ENCODE data around the gene CHST7. TPM values are rescaled to one million over a fixed set of nuclear protein-coding genes. Genes with fewer than 3 reads are reported as not detected.
A peak's percentile ranks its signal among the peaks of the same experiment; 100 is the strongest.

The CHST7 gene
- total RNA-seq, 1 donor from 2014 or later: 8.4 TPM

DNA sequence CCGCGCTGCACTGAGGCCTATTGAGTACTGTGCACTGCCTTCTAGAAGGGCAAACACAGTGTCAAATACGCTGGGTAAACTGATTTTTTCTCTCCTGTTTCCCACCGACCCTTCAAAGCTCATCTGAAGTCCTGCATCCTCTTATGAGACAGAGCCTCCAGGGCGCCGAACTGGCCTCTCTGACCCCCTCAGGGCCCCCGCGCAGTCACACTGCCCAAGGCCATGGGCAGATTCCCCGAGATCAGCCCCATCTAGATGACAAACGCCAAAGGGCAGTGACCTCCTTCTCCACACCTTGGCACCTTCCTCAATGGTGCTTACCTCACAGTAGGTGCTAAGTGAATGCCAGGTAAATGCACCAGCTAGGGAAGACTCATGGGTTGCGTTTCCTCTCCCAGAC, 34.4 kb downstream of the CHST7 start:
- no peak for DNase-seq (ENCODE audit: low spot score)

DNA sequence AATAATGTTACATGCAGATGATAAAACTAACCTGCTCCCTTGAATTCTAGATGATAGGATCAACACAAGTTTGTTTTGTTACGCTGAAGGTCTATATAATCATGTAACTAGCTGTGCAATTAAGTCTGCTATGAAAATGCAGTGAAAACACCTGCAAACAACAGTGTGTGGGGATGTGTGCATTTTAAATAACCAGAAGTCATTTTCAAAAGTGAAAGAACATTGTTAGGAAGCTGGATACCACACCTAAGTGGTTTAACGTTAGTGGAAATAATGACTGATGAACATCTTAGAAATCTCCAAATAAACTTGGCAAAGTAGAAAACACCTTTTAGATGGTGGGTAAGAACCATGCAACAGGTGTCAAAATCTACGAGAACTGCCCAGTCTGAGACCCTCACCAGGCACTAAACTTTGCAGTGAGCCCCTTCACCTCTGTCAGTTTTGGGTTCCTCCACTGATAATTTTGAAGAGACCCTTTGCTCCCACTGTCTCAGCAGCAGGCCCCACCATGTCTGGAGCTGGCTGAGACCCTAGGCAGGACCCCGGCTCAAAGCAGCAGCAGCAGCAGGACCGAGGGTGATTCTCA, 36.6 kb downstream of the CHST7 start:
- DNase-seq (ENCODE audit: low spot score): no peak

DNA sequence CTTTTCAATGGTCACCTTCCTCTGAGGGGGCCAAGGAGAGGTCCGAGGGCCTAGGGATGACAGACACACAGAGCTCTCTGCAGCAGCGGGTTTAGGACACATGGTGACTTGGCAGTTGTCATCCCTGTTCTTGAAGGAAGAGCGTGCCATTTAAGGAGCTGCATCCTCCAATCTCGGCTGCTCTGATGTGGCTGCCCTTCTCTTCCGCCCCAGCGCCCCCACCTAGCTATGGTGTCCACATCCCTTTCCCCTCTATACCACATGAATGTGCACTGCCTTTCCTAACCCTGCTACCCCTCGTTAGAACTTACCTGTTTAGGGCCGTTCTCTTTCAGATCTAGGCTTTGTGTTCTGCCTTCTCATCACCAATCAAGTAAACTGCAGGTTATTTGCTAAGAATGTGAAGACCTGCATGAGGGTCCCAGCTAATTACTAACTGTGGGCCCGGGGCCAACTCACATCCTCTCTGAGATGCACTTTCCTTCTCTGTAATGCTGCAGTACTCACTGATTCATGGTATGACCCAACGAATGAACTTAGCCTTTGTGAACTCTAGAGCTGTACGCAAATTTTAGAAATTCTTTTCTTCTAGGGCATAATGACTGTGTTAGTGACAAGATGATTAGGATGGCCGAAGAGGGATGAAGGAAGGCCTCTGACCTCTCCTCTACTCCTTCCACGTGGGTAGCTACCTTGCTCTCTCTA, 38.2 kb downstream of the CHST7 start:
- DNase-seq (ENCODE audit: low spot score): no peak

DNA sequence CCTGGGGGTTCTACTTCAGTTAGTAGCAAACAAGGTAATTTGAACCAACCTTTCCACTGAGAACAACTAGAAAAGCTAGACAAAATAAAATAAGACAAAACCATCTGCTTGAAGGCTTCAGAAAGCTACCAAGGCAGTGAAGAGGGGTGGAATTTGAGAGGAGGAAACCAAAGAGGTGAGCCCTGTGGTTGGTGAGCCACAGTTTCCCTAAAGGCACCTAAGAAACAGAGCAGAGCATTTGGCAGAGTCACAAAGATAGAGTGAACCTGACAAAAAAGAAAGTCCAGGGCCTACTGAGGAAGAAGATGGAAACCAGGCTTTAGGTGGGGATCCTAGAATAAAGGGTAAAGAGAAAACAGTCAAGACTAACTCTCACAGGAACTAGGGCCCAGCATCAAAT, 44.3 kb downstream of the CHST7 start:
- no peak for DNase-seq (ENCODE audit: low spot score)

DNA sequence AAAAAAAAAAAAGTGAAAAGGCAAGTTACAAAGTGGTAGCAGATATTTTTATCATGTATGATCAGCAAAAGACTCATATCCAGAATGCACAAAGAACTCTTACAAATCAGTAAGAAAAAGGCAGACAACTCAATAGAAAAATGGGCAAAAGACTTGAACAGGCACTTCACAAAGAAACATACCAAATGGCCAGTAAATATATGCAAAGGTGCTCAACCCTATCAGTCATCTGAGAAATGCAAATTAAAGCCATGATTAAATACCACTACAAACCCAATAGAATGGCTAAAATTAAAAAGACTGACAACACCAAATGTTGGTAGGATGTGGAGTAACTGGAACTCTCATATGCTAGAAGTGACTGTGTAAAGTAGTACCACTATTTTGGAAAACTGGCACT, 45.4 kb downstream of the CHST7 start:
- no peak for DNase-seq (ENCODE audit: low spot score)

DNA sequence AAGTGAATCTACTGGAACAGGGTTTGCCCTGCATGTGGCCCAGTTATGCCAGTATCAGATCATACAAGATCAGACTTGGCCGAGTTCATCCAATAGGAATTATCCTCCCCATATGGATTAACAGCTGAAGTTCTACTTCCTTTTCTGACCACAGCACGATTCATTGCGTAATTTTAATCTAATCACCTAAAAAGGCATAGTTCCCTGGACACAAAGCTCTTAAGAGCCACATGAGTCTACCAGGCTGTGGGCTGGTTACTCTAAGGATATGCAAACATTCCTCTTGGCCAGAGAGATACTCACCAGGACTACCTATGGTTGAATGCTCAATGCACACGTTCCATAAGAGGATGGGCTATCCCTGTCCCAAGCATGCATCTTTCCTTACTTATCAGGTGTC, 46.9 kb downstream of the CHST7 start:
- DNase-seq (ENCODE audit: low spot score): no peak

DNA sequence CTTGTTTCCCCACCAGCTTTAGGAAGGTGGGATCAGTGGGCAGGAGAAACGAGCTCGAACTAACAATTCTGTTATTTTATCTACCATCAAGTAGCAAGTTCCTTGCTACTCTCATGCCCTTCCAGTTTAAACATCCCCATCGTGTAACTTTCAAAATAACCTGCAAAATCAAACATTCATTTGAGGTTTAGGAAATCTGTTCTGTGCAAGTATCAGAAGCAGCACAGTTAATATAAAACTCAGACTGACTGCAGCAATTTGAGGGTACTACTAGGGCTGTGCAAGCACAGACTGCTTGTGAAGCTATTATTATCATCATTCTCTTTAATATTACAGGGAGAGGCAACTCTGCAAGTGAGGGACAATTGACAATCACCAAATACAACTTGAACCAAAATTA, 48.0 kb downstream of the CHST7 start:
- DNase-seq (ENCODE audit: low spot score): no peak

DNA sequence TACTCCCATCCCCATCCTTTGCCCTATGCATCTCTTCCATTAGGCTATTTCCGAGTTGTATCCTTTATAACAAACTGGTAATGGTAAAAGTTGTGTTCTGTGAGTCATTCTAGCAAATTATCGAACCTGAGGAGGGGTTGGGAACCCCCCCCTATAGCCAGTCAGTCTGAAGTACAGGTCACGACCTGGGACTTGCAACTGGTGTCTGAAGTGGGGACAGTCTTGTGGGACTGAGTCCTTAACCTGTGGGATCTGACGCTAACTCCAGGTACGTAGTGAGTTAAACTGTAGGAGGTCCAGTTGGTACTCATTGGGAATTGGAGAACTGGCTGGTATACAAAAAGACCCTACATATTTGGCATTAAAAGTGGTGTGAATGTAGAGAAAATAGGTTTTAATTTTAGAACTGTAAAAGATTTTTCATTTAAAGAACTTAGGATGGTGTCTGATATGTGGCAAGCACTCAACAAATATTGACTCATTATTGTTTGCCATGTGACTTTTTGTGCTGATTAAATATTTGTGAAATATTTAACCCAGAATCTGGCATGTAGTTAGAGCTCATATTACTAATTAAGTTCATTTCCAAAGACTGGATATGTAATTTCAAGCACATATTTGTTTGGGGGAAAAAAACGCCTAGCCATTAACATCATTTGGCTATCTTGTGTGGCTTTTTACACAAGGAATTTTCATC, 50.7 kb downstream of the CHST7 start:
- no peak for DNase-seq (ENCODE audit: low spot score)

DNA sequence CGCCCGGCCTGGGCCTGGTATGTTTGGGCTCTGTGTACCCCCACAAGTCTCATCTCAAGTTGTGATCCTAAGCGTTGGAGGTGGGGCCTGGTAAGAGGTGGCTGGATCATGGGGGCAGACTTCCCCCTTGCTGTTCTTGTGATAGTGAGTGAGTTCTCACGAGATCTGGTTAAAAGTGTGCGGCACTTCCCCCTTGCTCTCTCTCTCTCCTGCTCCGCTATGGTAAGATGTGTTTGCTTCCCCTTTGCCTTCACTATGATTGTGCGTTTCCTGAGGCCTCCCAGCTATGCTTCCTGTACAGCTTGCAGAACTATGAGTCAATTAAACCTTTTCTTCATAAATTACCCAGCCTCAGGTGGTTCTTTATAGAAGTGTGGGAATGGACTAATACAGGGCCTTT, 53.0 kb downstream of the CHST7 start:
- DNase-seq (ENCODE audit: low spot score): no peak

DNA sequence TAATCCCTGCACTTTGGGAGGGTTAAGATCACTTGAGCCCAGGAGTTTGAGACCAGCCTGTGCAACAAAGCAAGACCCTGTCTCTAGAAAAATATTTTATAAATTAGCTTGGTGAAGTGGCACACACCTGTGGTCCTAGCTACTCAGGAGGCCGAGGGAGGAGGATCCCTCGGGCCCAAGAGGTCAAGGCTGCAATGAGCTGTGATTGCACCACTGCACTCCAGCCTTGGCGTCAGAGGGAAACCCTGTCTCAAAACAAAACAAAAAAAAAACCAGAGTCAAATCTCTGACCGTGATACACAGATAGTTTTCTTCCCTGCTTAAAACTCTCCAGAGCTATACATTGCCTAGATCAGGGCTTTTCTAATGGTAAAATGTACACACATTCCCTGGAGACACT, 53.5 kb downstream of the CHST7 start:
- no peak for DNase-seq (ENCODE audit: low spot score)

DNA sequence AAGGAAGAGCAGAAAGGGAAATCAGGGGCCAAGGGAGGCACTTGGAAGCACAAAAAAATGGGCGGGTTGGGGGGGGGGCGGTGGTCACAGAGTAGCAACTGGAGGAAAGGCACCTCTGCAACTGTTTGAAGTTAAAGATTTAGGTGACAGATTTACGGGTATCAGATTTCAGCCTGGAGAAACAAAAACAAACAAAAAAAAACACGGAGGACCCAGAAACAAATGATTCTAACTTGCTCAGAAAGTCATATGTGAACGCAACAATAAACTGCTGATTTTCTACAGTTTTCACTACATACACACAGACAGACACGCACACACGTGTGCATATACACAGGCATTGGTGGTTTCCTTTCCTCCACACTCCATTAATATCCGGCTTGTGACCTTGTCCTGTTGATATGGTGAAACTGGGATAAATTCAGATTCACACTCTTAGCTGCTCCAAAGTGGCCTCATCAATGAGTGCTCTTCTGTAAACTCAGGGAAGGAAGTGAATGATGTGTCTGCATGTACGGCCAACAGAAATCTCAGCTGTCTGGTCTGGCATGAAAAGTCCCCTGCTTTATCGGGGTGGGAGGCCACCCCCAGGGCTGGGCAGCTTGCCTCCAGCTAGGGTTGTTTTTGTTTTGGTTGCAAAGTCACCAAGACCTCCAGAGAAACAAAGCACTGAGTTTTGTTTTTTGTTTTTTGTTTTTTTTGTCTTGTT, 54.3 kb downstream of the CHST7 start:
- no peak for DNase-seq (ENCODE audit: low spot score)

DNA sequence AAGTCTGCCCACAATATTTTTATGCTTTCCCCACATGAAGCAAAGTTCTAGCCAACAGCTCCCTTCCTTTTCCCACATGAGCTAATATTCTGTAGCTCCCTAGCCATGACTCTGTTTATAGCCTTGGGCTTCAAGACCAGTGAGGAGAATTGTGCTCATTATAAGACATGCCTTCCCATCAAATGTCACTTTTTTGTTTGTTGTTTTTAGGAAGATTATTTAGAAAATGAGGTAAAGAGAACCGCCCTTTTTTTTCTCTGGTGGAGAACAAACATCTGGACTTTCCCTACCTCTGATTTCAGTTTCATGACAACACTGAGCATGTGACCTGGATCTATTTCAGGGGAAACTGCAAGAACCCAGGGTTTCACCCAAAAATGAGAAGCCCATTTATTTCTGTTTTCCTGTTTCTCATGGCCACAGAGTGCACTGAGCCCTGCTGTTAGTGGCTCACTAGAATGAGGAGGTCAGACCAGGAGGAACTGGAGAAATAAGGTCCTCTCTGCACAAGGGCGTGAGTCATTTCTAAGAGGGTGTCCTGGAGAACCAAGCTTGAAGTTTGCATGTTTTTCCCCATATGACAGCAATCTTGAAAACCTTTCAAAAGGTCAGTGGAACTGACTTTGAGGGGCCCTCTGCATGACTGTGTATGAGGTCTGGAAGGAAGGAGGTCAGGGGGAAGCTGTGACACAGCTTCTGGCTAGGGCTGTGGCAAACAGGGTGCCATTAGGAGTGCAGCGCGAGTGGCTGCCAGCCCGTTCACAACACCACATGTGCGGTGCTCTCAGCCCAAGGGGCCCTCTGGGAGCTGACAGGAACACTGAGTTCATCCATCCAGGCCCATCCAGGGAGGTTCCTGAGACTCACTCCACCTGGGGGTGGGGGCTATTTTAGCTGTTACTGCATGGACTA, 55.2 kb downstream of the CHST7 start:
- peak; percentile 24 for DNase-seq (ENCODE audit: low spot score)

DNA sequence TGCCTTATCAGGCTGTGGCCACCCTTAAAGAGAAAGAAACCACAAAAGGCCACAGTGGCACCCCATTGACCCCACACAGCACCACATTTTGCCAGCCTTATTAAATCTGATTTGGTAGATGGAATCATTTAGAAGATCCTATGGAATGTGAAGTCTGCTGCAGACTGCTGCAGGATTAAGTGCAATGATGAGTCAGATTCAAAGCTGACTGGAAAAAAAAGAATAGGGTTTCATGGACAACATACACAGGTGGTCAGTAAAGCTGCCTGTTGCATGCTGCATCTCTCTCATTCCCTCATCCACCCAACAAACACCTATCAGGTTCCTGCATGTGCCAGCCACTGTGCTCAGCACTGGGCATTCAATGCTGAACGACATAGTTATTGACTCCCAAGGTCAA, 56.6 kb downstream of the CHST7 start:
- DNase-seq (ENCODE audit: low spot score): no peak

DNA sequence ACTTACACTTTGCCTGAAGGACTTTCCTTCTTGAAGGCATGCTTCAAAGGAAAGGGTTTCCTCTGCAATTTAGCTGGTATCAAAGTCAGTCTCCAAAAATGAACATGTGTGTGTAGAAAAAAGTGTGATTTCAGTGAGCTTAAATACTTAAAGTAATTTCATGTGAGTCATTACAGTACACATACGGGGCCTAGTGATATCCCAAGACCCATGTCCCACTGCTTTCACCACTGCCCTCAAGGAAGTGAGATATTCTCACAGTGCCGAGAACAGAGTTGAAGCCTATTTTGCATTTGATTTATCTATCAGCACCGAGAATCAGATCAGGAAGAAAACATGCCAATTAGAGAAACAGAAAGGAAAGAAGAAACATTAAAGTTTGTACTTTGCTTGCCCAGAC, 61.0 kb downstream of the CHST7 start:
- no peak for DNase-seq (ENCODE audit: low spot score)

DNA sequence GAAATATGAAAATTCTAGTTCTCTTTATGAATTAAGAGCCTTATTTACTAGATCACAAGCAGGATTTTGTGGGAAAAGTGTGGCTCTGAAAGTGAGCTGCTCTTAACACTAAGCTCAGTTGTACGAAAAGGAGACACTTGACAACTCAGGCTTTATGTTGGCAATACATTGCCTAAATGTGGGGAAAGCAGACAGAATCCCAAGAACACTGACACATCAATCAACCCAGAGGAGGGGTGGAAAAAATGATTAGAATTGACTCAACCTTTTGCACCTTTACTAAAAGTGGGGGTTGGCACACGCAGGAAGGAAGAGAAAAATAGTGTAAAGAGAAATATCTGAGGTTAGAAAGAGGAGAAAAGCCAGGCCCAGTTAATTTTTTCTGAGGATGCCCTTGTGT, 61.6 kb downstream of the CHST7 start:
- DNase-seq (ENCODE audit: low spot score): no peak

DNA sequence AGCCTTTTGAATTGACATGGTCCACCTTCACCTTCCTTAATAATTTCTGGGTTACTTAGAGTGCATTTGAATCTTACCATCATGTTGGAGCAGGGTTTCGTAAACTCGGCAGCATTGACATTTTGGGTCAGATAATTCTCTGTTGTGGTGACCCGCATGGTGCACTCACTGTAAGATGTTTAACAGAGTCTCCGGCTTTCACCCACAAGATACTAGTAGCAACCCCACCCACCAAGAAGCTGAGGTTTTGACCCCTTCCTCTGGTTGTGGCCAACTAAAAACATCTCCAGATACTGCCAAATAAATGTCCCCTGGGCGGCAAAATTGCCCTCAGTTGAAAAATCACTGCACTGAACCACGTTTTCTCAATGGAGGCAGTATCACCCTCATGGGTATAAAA, 62.7 kb downstream of the CHST7 start:
- no peak for DNase-seq (ENCODE audit: low spot score)

DNA sequence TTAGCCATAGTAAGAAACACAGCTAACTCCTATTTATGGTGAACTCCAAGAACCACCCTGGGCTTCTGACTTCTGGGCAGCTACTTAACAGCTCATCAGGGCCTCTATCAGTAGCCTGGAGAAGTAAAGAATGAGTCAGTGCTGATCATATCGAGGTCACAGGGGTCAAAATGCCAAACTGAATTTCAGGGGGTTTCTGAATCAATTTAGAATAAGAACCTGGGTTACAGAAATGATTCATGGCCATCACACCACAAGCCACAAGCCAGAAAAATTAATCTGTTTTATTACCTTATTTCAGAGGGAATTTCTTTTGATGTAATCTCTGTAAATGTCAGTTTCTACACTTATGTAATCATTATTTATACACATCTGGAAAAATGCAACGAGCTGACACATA, 64.4 kb downstream of the CHST7 start:
- DNase-seq (ENCODE audit: low spot score): no peak

DNA sequence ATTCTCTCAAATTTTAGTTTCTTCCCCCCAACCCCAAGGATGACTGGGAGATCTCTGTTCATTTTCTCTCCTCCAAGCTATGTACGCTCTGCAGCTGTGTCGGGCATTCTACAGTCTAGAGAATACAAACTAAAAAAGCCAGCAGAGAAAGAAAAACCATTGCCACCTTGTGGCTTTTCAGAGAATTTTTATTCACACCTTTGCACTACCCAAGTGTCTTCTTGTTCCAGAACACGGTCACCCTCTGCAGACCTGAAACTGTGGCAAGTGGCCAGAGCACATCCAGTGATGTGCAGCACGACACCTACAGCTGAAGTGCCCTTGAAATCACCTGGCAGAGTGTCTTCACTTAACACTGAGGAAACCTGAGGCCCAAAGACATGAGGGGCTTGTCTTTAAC, 68.6 kb downstream of the CHST7 start:
- no peak for DNase-seq (ENCODE audit: low spot score)

DNA sequence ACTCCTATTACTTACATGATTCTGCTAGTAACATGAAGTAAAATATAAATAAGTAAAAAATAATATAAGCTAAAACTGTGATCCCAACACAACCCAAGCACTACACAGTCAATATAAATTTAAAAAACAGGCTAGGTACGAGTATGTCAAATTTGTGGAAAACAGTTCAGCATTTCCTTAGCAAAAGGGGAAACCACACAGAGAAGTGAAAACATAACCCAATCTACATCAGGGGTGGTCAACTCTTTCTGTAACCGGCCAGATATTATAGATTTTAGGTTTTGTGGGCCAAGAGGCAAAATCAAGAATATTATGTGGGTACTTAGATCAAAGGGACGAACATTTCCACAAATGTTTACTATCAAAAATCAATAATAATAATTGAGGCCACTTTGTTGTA, 70.1 kb downstream of the CHST7 start:
- DNase-seq (ENCODE audit: low spot score): no peak

DNA sequence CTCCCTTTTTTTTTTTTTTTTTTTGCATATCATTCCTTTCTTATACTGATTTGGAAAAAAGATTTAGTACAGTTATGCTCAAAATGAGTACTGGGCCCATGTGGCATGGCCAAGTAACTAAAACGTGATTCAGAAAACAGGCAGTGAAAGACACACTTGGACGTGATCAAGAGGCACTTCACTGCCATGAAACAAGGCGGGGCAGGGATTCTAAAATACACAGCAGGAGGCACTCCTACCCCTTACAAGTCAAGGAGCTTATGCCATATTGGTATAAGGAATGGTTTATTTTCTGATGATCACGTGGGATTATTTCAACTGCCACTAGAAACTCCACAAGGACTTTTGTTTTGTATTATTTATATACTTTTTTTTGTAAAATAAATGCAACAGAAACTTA, 72.0 kb downstream of the CHST7 start:
- DNase-seq (ENCODE audit: low spot score): no peak

DNA sequence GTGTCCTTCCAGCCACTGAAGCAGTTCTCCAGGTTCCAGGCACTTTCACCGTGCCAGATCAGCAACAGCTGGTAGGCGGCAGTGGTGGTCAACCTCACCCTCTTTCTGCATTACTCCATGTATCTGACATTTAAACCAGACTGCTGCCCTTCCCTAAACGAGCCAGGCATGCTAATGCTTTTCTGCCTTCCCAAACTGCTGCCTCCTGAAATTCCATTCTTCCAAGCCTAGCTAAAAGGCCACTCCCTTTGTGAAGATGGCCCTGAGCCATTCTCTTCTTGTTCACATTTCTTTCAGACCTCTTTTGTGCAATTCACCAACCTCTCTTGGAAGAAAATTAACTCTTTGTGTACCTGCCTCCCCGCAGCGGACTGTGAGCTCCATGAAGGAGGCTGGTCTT, 73.7 kb downstream of the CHST7 start:
- DNase-seq (ENCODE audit: low spot score): no peak
